Loucy (cell line): ENCODE results near the gene CSPG5.

ENCODE experiments used
- H2AFZ ChIP-seq: fragments of 200-600 bp; sonication (generic); 2 replicates; pipeline ENCODE4 v1.6.0; 2016; ENCODE audit warnings: antibody characterized with exemption, mild to moderate bottlenecking, low read length, moderate library complexity
- H3F3A ChIP-seq: fragments of 200-600 bp; 2 replicates; pipeline ENCODE4 v1.6.0; 2016; ENCODE audit warnings: antibody characterized with exemption, low read depth, mild to moderate bottlenecking
- H3K27me3 ChIP-seq: fragments of 200-600 bp; sonication (generic); 2 replicates; pipeline ENCODE4 v1.6.1; 2014; ENCODE audit warnings: low read length, mild to moderate bottlenecking; ENCODE audit not compliant: insufficient read depth, poor library complexity, severe bottlenecking
- H3K36me3 ChIP-seq: fragments of 200-600 bp; sonication (generic); 2 replicates; pipeline ENCODE4 v1.6.1; 2016; ENCODE audit warnings: low read length; ENCODE audit not compliant: insufficient read depth
- H3K4me1 ChIP-seq: fragments of 200-600 bp; sonication (generic); 2 replicates; pipeline ENCODE4 v1.5.1; 2014; ENCODE audit warnings: low read length, mild to moderate bottlenecking; ENCODE audit not compliant: insufficient read depth, poor library complexity, severe bottlenecking
- H3K4me2 ChIP-seq: fragments of 200-600 bp; sonication (generic); 2 replicates; pipeline ENCODE4 v1.6.0; 2014; ENCODE audit warnings: antibody characterized with exemption, low read length, low read depth, mild to moderate bottlenecking; ENCODE audit not compliant: poor library complexity, severe bottlenecking
- H3K4me3 ChIP-seq: fragments of 200-600 bp; sonication (generic); 2 replicates; pipeline ENCODE4 v1.5.1; 2014; ENCODE audit warnings: low read length, mild to moderate bottlenecking, mixed read lengths; ENCODE audit not compliant: poor library complexity, severe bottlenecking
- H3K79me2 ChIP-seq: fragments of 200-600 bp; sonication (generic); 2 replicates; pipeline ENCODE4 v1.6.1; 2014; ENCODE audit warnings: low read length; ENCODE audit not compliant: insufficient read depth
- H3K9ac ChIP-seq: fragments of 200-600 bp; sonication (generic); 2 replicates; pipeline ENCODE4 v1.6.0; 2014; ENCODE audit warnings: mild to moderate bottlenecking, low read depth, low read length, moderate library complexity; ENCODE audit not compliant: poor library complexity, severe bottlenecking
- H3K9me2 ChIP-seq: fragments of 200-600 bp; sonication (generic); replicated peaks from 2 replicates; pipeline ENCODE4 v1.6.1; 2016; ENCODE audit warnings: low read depth, low read length, mixed read lengths
- H3K9me3 ChIP-seq: fragments of 200-600 bp; sonication (generic); 2 replicates; pipeline ENCODE4 v1.6.1; 2014; ENCODE audit warnings: mild to moderate bottlenecking, antibody characterized with exemption, low read length, low read depth; ENCODE audit not compliant: insufficient read depth
- H4K20me1 ChIP-seq: fragments of 200-600 bp; sonication (generic); 2 replicates; pipeline ENCODE4 v1.6.0; 2014; ENCODE audit warnings: antibody characterized with exemption, low read length, mild to moderate bottlenecking; ENCODE audit not compliant: insufficient read depth, poor library complexity, severe bottlenecking
- EZH2phosphoT487 ChIP-seq: fragments of 200-600 bp; IDR thresholded peaks from 2 replicates; pipeline ENCODE4 v1.6.1; 2018; ENCODE audit warnings: antibody characterized with exemption, mild to moderate bottlenecking, moderate library complexity, borderline replicate concordance
- TF ChIP-seq, protein P1 (sequence below): fragments of 200-600 bp; sonication (generic); conservative IDR thresholded peaks from 2 replicates; pipeline ENCODE4 v1.5.1; 2014; ENCODE audit warnings: mild to moderate bottlenecking, antibody characterized with exemption, low read length

CSPG5 gene

DNA sequence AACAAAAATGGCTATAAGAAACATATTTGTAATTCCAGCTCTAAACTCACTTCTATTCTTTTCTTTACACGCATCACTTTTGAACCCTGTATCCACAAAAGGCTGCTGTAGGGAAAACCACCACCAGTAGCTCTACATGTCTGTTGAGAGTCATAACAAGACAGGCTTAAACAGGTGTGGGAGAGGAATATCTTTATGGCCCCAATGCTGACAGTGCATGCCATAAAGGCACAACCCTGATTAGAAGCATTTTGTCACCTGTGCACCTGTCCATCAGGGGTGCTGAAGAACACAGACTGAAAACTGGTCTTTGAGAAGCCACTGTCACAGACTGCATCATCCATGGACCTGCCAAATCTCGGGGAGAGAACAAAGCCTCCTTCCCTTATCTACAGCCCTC is 11.6 kb upstream of the CSPG5 start:
- Histone ChIP-seq H3K79me2 (no peaks in the 10 kb centered on the region), H3K9me3 (no peaks in the 10 kb centered on the region), H3K9ac (no peak overlapping the region), H2AFZ (no peak overlapping the region), H3K9me2 (no peaks in the 10 kb centered on the region), H3K4me1 (no peaks in the 10 kb centered on the region), H3K36me3 (peaks cover 98% of the 10 kb centered on the region; the same call in 1 of the 2 replicates), H3F3A (no peaks in the 10 kb centered on the region), H4K20me1 (no peaks in the 10 kb centered on the region), H3K4me2 (no peak overlapping the region), H3K4me3 (no peak overlapping the region), H3K27me3 (no peaks in the 10 kb centered on the region)
- no peak for TF ChIP-seq EZH2phosphoT487
- TF ChIP-seq, protein P1, sequence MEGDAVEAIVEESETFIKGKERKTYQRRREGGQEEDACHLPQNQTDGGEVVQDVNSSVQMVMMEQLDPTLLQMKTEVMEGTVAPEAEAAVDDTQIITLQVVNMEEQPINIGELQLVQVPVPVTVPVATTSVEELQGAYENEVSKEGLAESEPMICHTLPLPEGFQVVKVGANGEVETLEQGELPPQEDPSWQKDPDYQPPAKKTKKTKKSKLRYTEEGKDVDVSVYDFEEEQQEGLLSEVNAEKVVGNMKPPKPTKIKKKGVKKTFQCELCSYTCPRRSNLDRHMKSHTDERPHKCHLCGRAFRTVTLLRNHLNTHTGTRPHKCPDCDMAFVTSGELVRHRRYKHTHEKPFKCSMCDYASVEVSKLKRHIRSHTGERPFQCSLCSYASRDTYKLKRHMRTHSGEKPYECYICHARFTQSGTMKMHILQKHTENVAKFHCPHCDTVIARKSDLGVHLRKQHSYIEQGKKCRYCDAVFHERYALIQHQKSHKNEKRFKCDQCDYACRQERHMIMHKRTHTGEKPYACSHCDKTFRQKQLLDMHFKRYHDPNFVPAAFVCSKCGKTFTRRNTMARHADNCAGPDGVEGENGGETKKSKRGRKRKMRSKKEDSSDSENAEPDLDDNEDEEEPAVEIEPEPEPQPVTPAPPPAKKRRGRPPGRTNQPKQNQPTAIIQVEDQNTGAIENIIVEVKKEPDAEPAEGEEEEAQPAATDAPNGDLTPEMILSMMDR: no peak

DNA sequence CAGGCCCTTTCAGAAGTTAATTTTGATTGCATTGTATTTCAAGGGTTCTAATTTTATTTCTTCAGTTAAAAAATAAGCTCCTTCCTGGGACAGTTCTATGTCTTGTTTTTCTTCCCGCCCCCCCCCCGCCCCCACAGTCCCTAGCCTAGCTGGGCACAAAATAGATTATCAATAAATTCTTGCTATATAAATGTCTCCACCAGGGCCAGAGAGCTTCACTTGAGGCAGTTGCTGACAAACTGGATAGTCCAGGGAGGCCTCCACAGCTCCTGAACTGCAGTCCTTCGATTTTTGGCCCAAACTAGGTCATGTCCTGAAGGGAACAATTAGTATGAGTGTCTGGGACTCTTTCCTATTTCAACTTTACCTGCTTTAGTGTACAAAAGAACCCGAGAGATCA is 9.9 kb upstream of the CSPG5 start:
- H3K9me3 ChIP-seq: no peaks in the 10 kb centered on the region
- H3K79me2 ChIP-seq: no peaks in the 10 kb centered on the region
- no peaks in the 10 kb centered on the region for H3K9me2 ChIP-seq
- no peak overlapping the region for H3K4me2 ChIP-seq
- no peak overlapping the region for H3K9ac ChIP-seq
- TF ChIP-seq, protein P1: no peak
- no peak for TF ChIP-seq EZH2phosphoT487
- H3K4me3 ChIP-seq: no peak overlapping the region
- H2AFZ ChIP-seq: no peak overlapping the region
- peaks cover 86% of the 10 kb centered on the region; the same call in 1 of the 2 replicates for H3K36me3 ChIP-seq
- no peaks in the 10 kb centered on the region for H4K20me1 ChIP-seq
- no peaks in the 10 kb centered on the region for H3F3A ChIP-seq
- no peaks in the 10 kb centered on the region for H3K4me1 ChIP-seq
- H3K27me3 ChIP-seq: no peaks in the 10 kb centered on the region

DNA sequence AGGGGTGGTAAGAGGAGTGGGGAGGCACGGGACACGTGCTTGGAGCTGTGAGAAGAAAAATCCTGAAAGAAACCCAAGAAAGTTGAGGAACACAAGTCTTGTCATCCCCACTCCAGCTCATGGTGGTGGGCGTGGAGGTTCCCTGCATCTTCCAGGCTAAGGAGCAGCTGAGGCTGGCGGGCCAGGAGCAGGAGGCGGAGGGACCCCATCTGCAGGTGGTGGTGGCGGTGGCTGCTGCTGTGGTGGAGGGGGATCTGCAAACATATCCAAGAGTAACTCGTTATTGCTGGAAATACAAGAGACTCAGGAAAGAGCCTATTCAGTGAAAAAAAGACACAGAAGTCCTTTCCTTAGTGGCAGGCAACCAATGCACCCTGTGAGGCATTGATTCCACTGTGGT is 9.4 kb upstream of the CSPG5 start:
- Histone ChIP-seq H3F3A (no peaks in the 10 kb centered on the region), H3K79me2 (no peaks in the 10 kb centered on the region), H3K4me2 (no peak overlapping the region), H3K9me3 (no peaks in the 10 kb centered on the region), H2AFZ (no peak overlapping the region), H3K9me2 (no peaks in the 10 kb centered on the region), H3K9ac (no peak overlapping the region), H3K27me3 (no peaks in the 10 kb centered on the region), H3K4me1 (no peaks in the 10 kb centered on the region), H3K36me3 (peaks cover 81% of the 10 kb centered on the region; the same call in 1 of the 2 replicates), H4K20me1 (no peaks in the 10 kb centered on the region), H3K4me3 (no peak overlapping the region)
- no peak for TF ChIP-seq EZH2phosphoT487
- TF ChIP-seq, protein P1: no peak
